RWPE2 (cell line): ENCODE data around the gene FANCC.
A peak's percentile ranks its signal among the peaks of the same experiment; 100 is the strongest.

ENCODE experiments used
- ATAC-seq: fragments of 200-7000 bp; cut with Tn5 transposase; 3 replicates; pipeline ENCODE4 v1.9.1; 2021; ENCODE audit warnings: low read depth
- DNase-seq: peaks from one replicate; pipeline ENCODE4 v3.0.0-alpha.2; 2020; ENCODE audit warnings: low spot score
- H3K27ac ChIP-seq: fragments of 450-650 bp; 2 replicates; pipeline ENCODE4 v1.5.1; 2017; ENCODE audit warnings: mild to moderate bottlenecking; ENCODE audit not compliant: poor library complexity, severe bottlenecking
- H3K27me3 ChIP-seq: fragments of 250-450 bp; sonication (Bioruptor Pico); 2 replicates; pipeline ENCODE4 v1.5.1; 2021; ENCODE audit warnings: mild to moderate bottlenecking, moderate library complexity; ENCODE audit not compliant: insufficient read depth, poor library complexity, severe bottlenecking
- H3K36me3 ChIP-seq: fragments of 250-450 bp; sonication (Bioruptor Pico); 2 replicates; pipeline ENCODE4 v1.5.1; 2020; ENCODE audit warnings: low read depth, mild to moderate bottlenecking, moderate library complexity
- H3K4me1 ChIP-seq: fragments of 250-450 bp; sonication (Bioruptor Pico); 2 replicates; pipeline ENCODE4 v1.5.1; 2021; ENCODE audit warnings: mild to moderate bottlenecking, moderate library complexity; ENCODE audit not compliant: insufficient read depth, poor library complexity, severe bottlenecking
- H3K4me3 ChIP-seq: fragments of 250-450 bp; sonication (Bioruptor Pico); 2 replicates; pipeline ENCODE4 v1.5.1; 2021; ENCODE audit warnings: mild to moderate bottlenecking, moderate library complexity; ENCODE audit not compliant: severe bottlenecking
- H3K9me3 ChIP-seq: fragments of 250-450 bp; sonication (Bioruptor Pico); 2 replicates; pipeline ENCODE4 v1.5.1; 2021; ENCODE audit warnings: mild to moderate bottlenecking, moderate library complexity; ENCODE audit not compliant: severe bottlenecking
- TF ChIP-seq, protein P1 (sequence below): fragments of 450-650 bp; IDR thresholded peaks from one replicate; pipeline ENCODE4 v1.5.1; 2017; ENCODE audit warnings: mild to moderate bottlenecking, moderate library complexity; ENCODE audit not compliant: poor library complexity, severe bottlenecking

Gene FANCC

DNA sequence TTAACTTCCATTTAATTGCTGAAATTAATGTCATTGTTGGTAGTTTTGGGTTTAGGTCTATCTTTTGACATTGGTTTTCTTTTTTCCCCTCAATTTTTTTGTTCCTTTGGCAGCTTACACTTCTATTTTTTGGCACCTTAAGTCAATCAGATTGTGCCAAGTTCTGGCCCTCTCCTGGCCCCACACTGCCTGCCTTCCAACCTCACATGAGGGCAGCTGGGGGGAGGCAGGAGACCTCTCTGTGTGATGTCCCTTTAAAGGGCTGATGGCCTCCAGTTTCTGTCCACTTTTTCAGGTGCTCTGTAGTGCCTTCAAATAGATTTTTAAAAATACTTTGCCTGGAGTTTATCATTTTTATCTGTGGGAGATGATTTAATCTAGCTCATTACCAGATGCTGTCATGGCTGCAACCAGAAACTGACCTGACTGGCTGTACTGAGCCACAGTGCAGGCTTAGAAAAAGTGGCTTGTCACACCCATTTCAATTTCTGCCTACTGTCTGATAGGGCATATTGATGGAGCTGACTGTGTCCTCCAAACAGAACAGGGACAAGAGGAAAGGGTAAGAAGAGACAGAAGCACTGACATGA is 196.6 kb downstream of the FANCC start:
- Histone ChIP-seq H3K9me3 (no peaks in the 10 kb centered on the region), H3K27ac (no peak overlapping the region), H3K27me3 (no peaks in the 10 kb centered on the region), H3K4me1 (no peaks in the 10 kb centered on the region), H3K4me3 (no peak overlapping the region), H3K36me3 (no peaks in the 10 kb centered on the region)
- no peak for ATAC-seq
- no peak for DNase-seq
- TF ChIP-seq, protein P1, sequence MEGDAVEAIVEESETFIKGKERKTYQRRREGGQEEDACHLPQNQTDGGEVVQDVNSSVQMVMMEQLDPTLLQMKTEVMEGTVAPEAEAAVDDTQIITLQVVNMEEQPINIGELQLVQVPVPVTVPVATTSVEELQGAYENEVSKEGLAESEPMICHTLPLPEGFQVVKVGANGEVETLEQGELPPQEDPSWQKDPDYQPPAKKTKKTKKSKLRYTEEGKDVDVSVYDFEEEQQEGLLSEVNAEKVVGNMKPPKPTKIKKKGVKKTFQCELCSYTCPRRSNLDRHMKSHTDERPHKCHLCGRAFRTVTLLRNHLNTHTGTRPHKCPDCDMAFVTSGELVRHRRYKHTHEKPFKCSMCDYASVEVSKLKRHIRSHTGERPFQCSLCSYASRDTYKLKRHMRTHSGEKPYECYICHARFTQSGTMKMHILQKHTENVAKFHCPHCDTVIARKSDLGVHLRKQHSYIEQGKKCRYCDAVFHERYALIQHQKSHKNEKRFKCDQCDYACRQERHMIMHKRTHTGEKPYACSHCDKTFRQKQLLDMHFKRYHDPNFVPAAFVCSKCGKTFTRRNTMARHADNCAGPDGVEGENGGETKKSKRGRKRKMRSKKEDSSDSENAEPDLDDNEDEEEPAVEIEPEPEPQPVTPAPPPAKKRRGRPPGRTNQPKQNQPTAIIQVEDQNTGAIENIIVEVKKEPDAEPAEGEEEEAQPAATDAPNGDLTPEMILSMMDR: no peak

- Histone ChIP-seq H3K9me3 (no peaks in the 10 kb centered on the region), H3K4me3 (no peak overlapping the region), H3K36me3 (no peaks in the 10 kb centered on the region), H3K4me1 (no peaks in the 10 kb centered on the region), H3K27ac (no peak overlapping the region), H3K27me3 (no peaks in the 10 kb centered on the region)
- ATAC-seq (no peak), DNase-seq (no peak)
- TF ChIP-seq, protein P1: no peak
These were observed 198.9 kb downstream of the FANCC start for GRCh38 chr9:95118596-95118995.

- peaks cover 2% of the 10 kb centered on the region; the same call in 1 of the 2 replicates for H3K36me3 ChIP-seq
- TF ChIP-seq, protein P1: no peak
- H3K9me3 ChIP-seq: no peaks in the 10 kb centered on the region
- ATAC-seq (peak; percentile 48), DNase-seq (no peak)
- H3K4me3 ChIP-seq: no peak overlapping the region
- no peaks in the 10 kb centered on the region for H3K4me1 ChIP-seq
- H3K27ac ChIP-seq: no peak overlapping the region
- H3K27me3 ChIP-seq: no peaks in the 10 kb centered on the region
These were observed 200.7 kb downstream of the FANCC start for GRCh38 chr9:95116808-95117204.

GRCh38 chr9:95116002-95116807 is 201.3 kb downstream of the FANCC start:
- H3K9me3 ChIP-seq: no peaks in the 10 kb centered on the region
- TF ChIP-seq, protein P1: peak; percentile 66
- no peaks in the 10 kb centered on the region for H3K27me3 ChIP-seq
- H3K27ac ChIP-seq: no peak overlapping the region
- no peaks in the 10 kb centered on the region for H3K4me1 ChIP-seq
- ATAC-seq: peak; percentile 40; the same call in 1 of the 3 replicates
- no peak for DNase-seq
- H3K4me3 ChIP-seq: no peak overlapping the region
- H3K36me3 ChIP-seq: peaks cover 5% of the 10 kb centered on the region; the same call in 1 of the 2 replicates

- Histone ChIP-seq H3K9me3 (no peaks in the 10 kb centered on the region), H3K4me3 (no peak overlapping the region), H3K27me3 (no peaks in the 10 kb centered on the region), H3K4me1 (no peaks in the 10 kb centered on the region), H3K27ac (no peak overlapping the region), H3K36me3 (peaks cover 14% of the 10 kb centered on the region)
- DNase-seq: no peak
- TF ChIP-seq, protein P1: no peak
- no peak for ATAC-seq
These were observed 202.4 kb downstream of the FANCC start for GRCh38 chr9:95115104-95115503.
